Stimulated activated memory B cell treated with anti-CD40 and anti-IgM and Interleukin-4, amounts not matched to agents 10 μg/mL and 1 μg/mL and 100 μg/mL, for 72 hours (primary cell): ENCODE data around the gene MAP3K20.

Source experiments
- ATAC-seq: fragments of 150-1000 bp; cut with Tn5 transposase; 2 replicates; pipeline ENCODE4 v1.10.0; 2021
- H3K27ac Mint-ChIP-seq: one replicate; pipeline ENCODE4 v1.8.0; 2022; ENCODE audit warnings: mild to moderate bottlenecking, mixed read lengths
- H3K27me3 Mint-ChIP-seq: one replicate; pipeline ENCODE4 v1.8.0; 2022; ENCODE audit warnings: mixed read lengths
- H3K36me3 Mint-ChIP-seq: one replicate; pipeline ENCODE4 v1.8.0; 2022; ENCODE audit warnings: mixed read lengths
- H3K4me1 Mint-ChIP-seq: one replicate; pipeline ENCODE4 v1.8.0; 2022; ENCODE audit warnings: mixed read lengths
- H3K4me3 Mint-ChIP-seq: one replicate; pipeline ENCODE4 v1.8.0; 2022; ENCODE audit warnings: mild to moderate bottlenecking, moderate library complexity, mixed read lengths
- H3K9me3 Mint-ChIP-seq: one replicate; pipeline ENCODE4 v1.8.0; 2022; ENCODE audit warnings: mixed read lengths

MAP3K20 gene

GRCh38 chr2:173064151-173064805 lies 11.4 kb upstream of the MAP3K20 start:
- no peak overlapping the region for H3K4me3 Mint-ChIP-seq
- peaks cover 24% of the 10 kb centered on the region for H3K27me3 Mint-ChIP-seq
- H3K9me3 Mint-ChIP-seq, result no peaks in the 10 kb centered on the region
- peaks cover 11% of the 10 kb centered on the region for H3K4me1 Mint-ChIP-seq
- H3K27ac Mint-ChIP-seq, result no peak overlapping the region
- no peaks in the 10 kb centered on the region for H3K36me3 Mint-ChIP-seq
- ATAC-seq, result no peak

GRCh38 chr2:173066887-173067676 lies 8.6 kb upstream of the MAP3K20 start:
- no peak for ATAC-seq
- Mint-ChIP-seq H3K9me3 (no peaks in the 10 kb centered on the region), H3K27me3 (peaks cover 24% of the 10 kb centered on the region), H3K27ac (no peak overlapping the region), H3K4me1 (no peaks in the 10 kb centered on the region), H3K36me3 (no peaks in the 10 kb centered on the region), H3K4me3 (no peak overlapping the region)

GRCh38 chr2:173075056-173075780 lies 428 bp upstream of the MAP3K20 start:
- Mint-ChIP-seq H3K4me3 (peak overlapping the region; percentile 92), H3K27me3 (no peaks in the 10 kb centered on the region), H3K27ac (peak overlapping the region; percentile 80), H3K9me3 (no peaks in the 10 kb centered on the region), H3K36me3 (no peaks in the 10 kb centered on the region), H3K4me1 (peaks cover 22% of the 10 kb centered on the region)
- ATAC-seq, result no peak

- Mint-ChIP-seq H3K9me3 (peaks cover 3% of the 10 kb centered on the region), H3K4me1 (peaks cover 22% of the 10 kb centered on the region), H3K4me3 (peak overlapping the region; percentile 92), H3K36me3 (peaks cover 5% of the 10 kb centered on the region), H3K27ac (peak overlapping the region; percentile 97), H3K27me3 (no peaks in the 10 kb centered on the region)
- ATAC-seq, result peak; percentile 61
Measured at GRCh38 chr2:173076581-173077345, 1.1 kb downstream of the MAP3K20 start.

- no peak for ATAC-seq
- H3K27ac Mint-ChIP-seq, result peak overlapping the region; percentile 97
- peaks cover 22% of the 10 kb centered on the region for H3K4me1 Mint-ChIP-seq
- H3K36me3 Mint-ChIP-seq, result peaks cover 12% of the 10 kb centered on the region
- no peak overlapping the region for H3K4me3 Mint-ChIP-seq
- H3K27me3 Mint-ChIP-seq, result no peaks in the 10 kb centered on the region
- peaks cover 3% of the 10 kb centered on the region for H3K9me3 Mint-ChIP-seq
Measured at GRCh38 chr2:173077506-173078177, 2.0 kb downstream of the MAP3K20 start.

- Mint-ChIP-seq H3K9me3 (peaks cover 3% of the 10 kb centered on the region), H3K4me3 (no peak overlapping the region), H3K4me1 (peaks cover 21% of the 10 kb centered on the region), H3K27ac (no peak overlapping the region), H3K36me3 (peaks cover 14% of the 10 kb centered on the region), H3K27me3 (no peaks in the 10 kb centered on the region)
- no peak for ATAC-seq
Measured at GRCh38 chr2:173079141-173079540, 3.5 kb downstream of the MAP3K20 start.

GRCh38 chr2:173079973-173080860 lies 4.6 kb downstream of the MAP3K20 start:
- no peak for ATAC-seq
- H3K27ac Mint-ChIP-seq, result no peak overlapping the region
- peaks cover 10% of the 10 kb centered on the region for H3K4me1 Mint-ChIP-seq
- no peaks in the 10 kb centered on the region for H3K27me3 Mint-ChIP-seq
- H3K4me3 Mint-ChIP-seq, result no peak overlapping the region
- H3K9me3 Mint-ChIP-seq, result peaks cover 3% of the 10 kb centered on the region
- H3K36me3 Mint-ChIP-seq, result peaks cover 14% of the 10 kb centered on the region

GRCh38 chr2:173086518-173087213 lies 11.0 kb downstream of the MAP3K20 start:
- no peak overlapping the region for H3K27ac Mint-ChIP-seq
- no peaks in the 10 kb centered on the region for H3K9me3 Mint-ChIP-seq
- ATAC-seq, result no peak
- H3K4me1 Mint-ChIP-seq, result no peaks in the 10 kb centered on the region
- H3K36me3 Mint-ChIP-seq, result peaks cover 20% of the 10 kb centered on the region
- no peaks in the 10 kb centered on the region for H3K27me3 Mint-ChIP-seq
- no peak overlapping the region for H3K4me3 Mint-ChIP-seq

- Mint-ChIP-seq H3K27me3 (no peaks in the 10 kb centered on the region), H3K36me3 (peaks cover 18% of the 10 kb centered on the region), H3K4me3 (no peak overlapping the region), H3K27ac (no peak overlapping the region), H3K4me1 (no peaks in the 10 kb centered on the region), H3K9me3 (no peaks in the 10 kb centered on the region)
- ATAC-seq, result no peak
Measured at GRCh38 chr2:173087214-173087581, 11.6 kb downstream of the MAP3K20 start.

- ATAC-seq, result no peak
- no peak overlapping the region for H3K4me3 Mint-ChIP-seq
Measured at GRCh38 chr2:173087793-173088496, 12.3 kb downstream of the MAP3K20 start.

GRCh38 chr2:173090276-173090877 lies 14.7 kb downstream of the MAP3K20 start:
- Mint-ChIP-seq H3K4me1 (no peaks in the 10 kb centered on the region), H3K9me3 (no peaks in the 10 kb centered on the region), H3K36me3 (peaks cover 18% of the 10 kb centered on the region), H3K4me3 (no peak overlapping the region), H3K27ac (no peak overlapping the region), H3K27me3 (no peaks in the 10 kb centered on the region)
- no peak for ATAC-seq

More at GRCh38 chr2:173087793-173088496, 12.3 kb downstream of the MAP3K20 start:
- H3K4me1 Mint-ChIP-seq, result no peaks in the 10 kb centered on the region
- H3K36me3 Mint-ChIP-seq, result peaks cover 17% of the 10 kb centered on the region
- H3K27ac Mint-ChIP-seq, result no peak overlapping the region
- no peaks in the 10 kb centered on the region for H3K27me3 Mint-ChIP-seq
- H3K9me3 Mint-ChIP-seq, result no peaks in the 10 kb centered on the region

- no peak overlapping the region for H3K4me3 Mint-ChIP-seq
- ATAC-seq, result no peak
- H3K4me1 Mint-ChIP-seq, result no peaks in the 10 kb centered on the region
Measured at GRCh38 chr2:173090973-173091660, 15.5 kb downstream of the MAP3K20 start.

More at GRCh38 chr2:173090973-173091660, 15.5 kb downstream of the MAP3K20 start:
- H3K27ac Mint-ChIP-seq, result no peak overlapping the region
- peaks cover 19% of the 10 kb centered on the region for H3K36me3 Mint-ChIP-seq
- no peaks in the 10 kb centered on the region for H3K27me3 Mint-ChIP-seq
- no peaks in the 10 kb centered on the region for H3K9me3 Mint-ChIP-seq
